Gastroesophageal sphincter (tissue), 3 donors: ENCODE results near the gene CTNND2.

ENCODE experiments used
- CTCF ChIP-seq, 4 experiments: fragments of 200-600 bp in 2 of 4; fragments of 450-650 bp in 2 of 4; sonication (generic) in 1 of 4; IDR thresholded peaks; one replicate each; pipeline ENCODE4 v1.5.1; 2017 to 2019; ENCODE audit warnings: antibody characterized with exemption in 4 of 4, mild to moderate bottlenecking in 2 of 4, moderate library complexity in 2 of 4
- EP300 ChIP-seq: sonication (generic); formaldehyde crosslinking; IDR thresholded peaks from one replicate; pipeline ENCODE4 v1.6.1; 2017; ENCODE audit warnings: antibody characterized with exemption, mild to moderate bottlenecking
- POLR2AphosphoS5 ChIP-seq: sonication (generic); formaldehyde crosslinking; IDR thresholded peaks from one replicate; pipeline ENCODE4 v1.6.1; 2017; ENCODE audit warnings: antibody characterized with exemption

DNA sequence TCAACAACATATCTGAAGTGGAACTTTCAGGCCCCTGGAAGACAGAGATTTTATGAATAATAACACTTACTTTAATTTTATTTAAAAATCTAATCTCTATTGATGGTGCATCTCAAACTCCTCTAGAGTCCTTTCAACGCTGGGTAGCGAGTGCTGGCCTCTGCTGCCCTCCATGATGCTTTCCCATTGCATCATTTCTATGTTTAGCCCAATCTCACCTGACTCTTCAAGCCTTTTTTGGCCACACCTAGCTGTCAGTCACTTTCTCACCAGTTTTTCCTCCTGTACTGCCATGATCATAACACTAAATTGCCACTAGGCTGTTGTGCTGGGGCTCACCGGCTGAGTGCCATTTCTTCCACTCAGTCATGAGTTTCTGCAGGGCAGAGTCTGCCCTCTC lies 747.1 kb downstream of the CTNND2 start:
- no peak for TF ChIP-seq CTCF (IDR thresholded peaks at IDR 0.05)
- no peak for TF ChIP-seq POLR2AphosphoS5
- TF ChIP-seq EP300 = no peak
